ENCODE data around the gene RNU2-1. TPM values are rescaled to one million over a fixed set of nuclear protein-coding genes. Genes with fewer than 3 reads are reported as not detected.

The RNU2-1 gene
- not detected in 2 replicates for total RNA-seq

DNA sequence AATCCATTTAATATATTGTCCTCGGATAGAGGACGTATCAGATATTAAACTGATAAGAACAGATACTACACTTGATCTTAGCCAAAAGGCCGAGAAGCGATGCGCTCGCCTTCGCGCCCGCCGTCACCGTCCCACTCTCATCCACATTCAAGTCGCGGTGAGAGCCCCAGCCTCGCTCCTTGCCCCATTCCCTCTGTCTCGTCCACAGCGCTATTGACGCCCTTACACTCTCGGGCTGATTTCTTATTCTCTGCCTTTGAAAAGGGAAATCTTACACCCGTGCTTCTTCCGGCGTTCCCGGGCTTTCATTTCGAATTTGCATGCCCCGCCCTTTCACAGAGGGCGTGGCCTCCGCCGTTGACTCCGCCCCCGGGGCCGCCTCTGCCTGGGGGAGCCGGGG is at the start of gene RNU2-1:
TSS of gene RNU2-1 (minus strand) at position 101 of the 400 bp plus-strand sequence.

GRCh38 chr17:43228020-43228782 is 5.6 kb downstream of the RNU2-1 start, which contains the start of gene CCDC200:
Gene CCDC200, minus strand, starts transcription at chr17:43228623. Its CDS starts 69 bp downstream, at chr17:43228554.

GRCh38 chr17:43211480-43212402 is 22.0 kb downstream of the RNU2-1 start, which contains the start of gene TMEM106A:
Gene TMEM106A, plus strand, starts transcription at chr17:43211875. Its CDS starts 1,167 bp downstream, at chr17:43213042.

Small RNA genes within 50 kb of the gene (small RNA-seq; reads per million reads assigned to genes)
- gene RF00004 (not detected), gene RNU2-1 (not detected)

Other genes with a start within 250 kb of the RNU2-1 start
- gene RPL27, start 235.6 kb downstream of the RNU2-1 start, total RNA-seq = 1,178 and 1,610 TPM in 2 replicates
- 8.5 and 11.6 TPM in 2 replicates for gene IFI35, start 227.2 kb downstream of the RNU2-1 start, total RNA-seq
- gene VAT1, start 211.6 kb downstream of the RNU2-1 start, total RNA-seq = 263 and 299 TPM in 2 replicates
- 0.14 and 0.27 TPM in 2 replicates for gene RND2, start 208.7 kb downstream of the RNU2-1 start, total RNA-seq
- 34.8 and 51.6 TPM in 2 replicates for gene BRCA1, start 108.6 kb downstream of the RNU2-1 start, total RNA-seq
- gene NBR1, start 62.8 kb downstream of the RNU2-1 start, total RNA-seq = 89.5 and 109 TPM in 2 replicates
- gene TMEM106A, start 22.1 kb downstream of the RNU2-1 start, total RNA-seq = 5.7 and 6.5 TPM in 2 replicates
- gene CCDC200, start 5.4 kb downstream of the RNU2-1 start, total RNA-seq = not detected in 2 replicates
- gene ARL4D, start 165.0 kb upstream of the RNU2-1 start, total RNA-seq = 5.3 and 5.5 TPM in 2 replicates
- gene DHX8, start 250.0 kb upstream of the RNU2-1 start, total RNA-seq = 55.1 and 59.6 TPM in 2 replicates

All from thoracic aorta endothelial cell (primary cell).